CD14-positive monocyte (primary cell): ENCODE results near the gene DIAPH2. TPM values are rescaled to one million over a fixed set of nuclear protein-coding genes. Genes with fewer than 3 reads are reported as not detected.
"Not testable (repeated sequence)": the region's sequence is repeated elsewhere in the genome, so short reads cannot be mapped to it uniquely, and the experiment has no call there.

Source experiments
- DNase-seq, 3 donors: peaks; one replicate each; pipeline ENCODE4 v3.0.0-alpha.2; 2011 to 2022
- H2AFZ ChIP-seq: 2 replicates; pipeline ENCODE4 v1.6.0; 2012; ENCODE audit warnings: mild to moderate bottlenecking, low read depth, low read length, inconsistent platforms; ENCODE audit not compliant: insufficient read depth, poor library complexity, severe bottlenecking
- H3K27ac ChIP-seq, 2 donors: 1 replicate in 1 of 2; 2 replicates in 1 of 2; pipeline ENCODE4 v1.5.1; 2012 to 2013; ENCODE audit warnings: low read length in 2 of 2, control low read depth in 1 of 2, inconsistent platforms in 1 of 2, low read depth in 1 of 2, mild to moderate bottlenecking in 1 of 2
- H3K27me3 ChIP-seq, 2 donors: one replicate each; pipeline versions ENCODE4 v1.6.0 to v1.6.1; 2011 to 2013; ENCODE audit warnings: low read length in 2 of 2; ENCODE audit not compliant: control insufficient read depth in 2 of 2, insufficient read depth in 2 of 2
- H3K36me3 ChIP-seq, 2 donors: replicated peaks in 1 of 2; 1 replicate in 1 of 2; 2 replicates in 1 of 2; pipeline versions ENCODE4 v1.5.1 to v1.6.1; 2012 to 2013; ENCODE audit warnings: low read length in 2 of 2, control low read depth in 1 of 2, inconsistent platforms in 1 of 2, mild to moderate bottlenecking in 1 of 2; ENCODE audit not compliant: insufficient read depth in 2 of 2, control insufficient read depth in 1 of 2
- H3K4me1 ChIP-seq, 2 donors: 1 replicate in 1 of 2; 2 replicates in 1 of 2; pipeline versions ENCODE4 v1.5.1 to v1.6.1; 2012 to 2013; ENCODE audit warnings: low read length in 2 of 2, control low read depth in 1 of 2, inconsistent platforms in 1 of 2, mild to moderate bottlenecking in 1 of 2, moderate library complexity in 1 of 2; ENCODE audit not compliant: insufficient read depth in 2 of 2, control insufficient read depth in 1 of 2
- H3K4me2 ChIP-seq: replicated peaks from 2 replicates; pipeline ENCODE3; 2012; ENCODE audit warnings: low read length, moderate library complexity, mild to moderate bottlenecking; ENCODE audit not compliant: poor library complexity, severe bottlenecking; ENCODE audit errors: extremely low read depth
- H3K4me3 ChIP-seq, 3 experiments: fragments of 200-600 bp in 1 of 3; sonication (generic) in 1 of 3; replicated peaks in 1 of 3; 1 replicate in 2 of 3; 2 replicates in 1 of 3; pipeline ENCODE4 v1.5.1; 2011 to 2013; ENCODE audit warnings: low read length in 3 of 3, mild to moderate bottlenecking in 3 of 3, control low read depth in 2 of 3, low read depth in 2 of 3, inconsistent platforms in 1 of 3, moderate library complexity in 1 of 3
- H3K79me2 ChIP-seq: 2 replicates; pipeline ENCODE4 v1.6.0; 2012; ENCODE audit warnings: mild to moderate bottlenecking, control low read depth, inconsistent platforms, low read length, moderate library complexity; ENCODE audit not compliant: insufficient read depth
- H3K9ac ChIP-seq: 2 replicates; pipeline ENCODE4 v1.6.0; 2017; ENCODE audit warnings: low read length, mild to moderate bottlenecking; ENCODE audit not compliant: insufficient read depth, poor library complexity, severe bottlenecking
- H3K9me3 ChIP-seq, 2 donors: replicated peaks in 1 of 2; 1 replicate in 1 of 2; 2 replicates in 1 of 2; pipeline versions ENCODE4 v1.5.1 to v1.6.1; 2012 to 2013; ENCODE audit warnings: low read length in 2 of 2, control low read depth in 1 of 2; ENCODE audit not compliant: control insufficient read depth in 1 of 2, insufficient read depth in 1 of 2
- H4K20me1 ChIP-seq: 2 replicates; pipeline ENCODE4 v1.6.0; 2012; ENCODE audit warnings: mild to moderate bottlenecking, low read length, control low read depth, moderate library complexity; ENCODE audit not compliant: insufficient read depth
- H3K27ac Mint-ChIP-seq, 7 donors: one replicate each; pipeline ENCODE4 v1.8.0; 2020; ENCODE audit warnings: mild to moderate bottlenecking in 7 of 7, mixed read lengths in 7 of 7, moderate library complexity in 6 of 7, inconsistent platforms in 2 of 7
- H3K27me3 Mint-ChIP-seq, 3 donors: one replicate each; pipeline ENCODE4 v1.8.0; 2021 to 2022; ENCODE audit warnings: low read depth in 3 of 3, mild to moderate bottlenecking in 3 of 3, mixed read lengths in 3 of 3, moderate library complexity in 3 of 3, inconsistent platforms in 1 of 3
- H3K36me3 Mint-ChIP-seq, 2 donors: one replicate each; pipeline ENCODE4 v1.8.0; 2020; ENCODE audit warnings: mixed read lengths in 2 of 2, inconsistent platforms in 1 of 2, mild to moderate bottlenecking in 1 of 2
- H3K4me1 Mint-ChIP-seq: one replicate; pipeline ENCODE4 v1.8.0; 2020; ENCODE audit warnings: mild to moderate bottlenecking, mixed read lengths
- H3K4me3 Mint-ChIP-seq, 2 donors: one replicate each; pipeline ENCODE4 v1.8.0; 2020; ENCODE audit warnings: mild to moderate bottlenecking in 2 of 2, mixed read lengths in 2 of 2, moderate library complexity in 1 of 2
- H3K9me3 Mint-ChIP-seq, 7 donors: one replicate each; pipeline ENCODE4 v1.8.0; 2020 to 2022; ENCODE audit warnings: mixed read lengths in 7 of 7, mild to moderate bottlenecking in 6 of 7, moderate library complexity in 6 of 7, inconsistent platforms in 2 of 7
- WGBS: methylation state at CpG from one replicate; pipeline ENCODE4 v1.1.5; 2013; ENCODE audit warnings: missing lambda C conversion rate; ENCODE audit not compliant: insufficient coverage; 5-methylcytosine and 5-hydroxymethylcytosine counted together
- intact Hi-C, 2 donors: fragments of 100-400 bp; cut with micrococcal nuclease; formaldehyde crosslinking; loops; one replicate each; pipeline versions ENCODE4 v1.15.0 to v1.15.1; 2023
- polyA plus RNA-seq, 3 donors: library from polyadenylated mRNA; depleted of rRNA in 1 of 3; unstranded in 2 of 3; stranded (reverse) in 1 of 3; fragments of 300-500 nt in 2 of 3; fragments of >200 nt in 1 of 3; fragmentation: Illumina TruSeq in 2 of 3; gene quantifications; 1 replicate in 2 of 3; 2 replicates in 1 of 3; pipeline ENCODE4 v1.2.3, GENCODE V29; 2012 to 2021
- TF ChIP-seq, protein P1 (sequence below): fragments of 200-600 bp; IDR thresholded peaks from one replicate; pipeline ENCODE4 v1.8.0; 2022; ENCODE audit warnings: antibody characterized with exemption, mild to moderate bottlenecking

The DIAPH2 gene
- polyA plus RNA-seq, 3 donors, result 9.5 to 20.5 (median 11.4) TPM

DNA sequence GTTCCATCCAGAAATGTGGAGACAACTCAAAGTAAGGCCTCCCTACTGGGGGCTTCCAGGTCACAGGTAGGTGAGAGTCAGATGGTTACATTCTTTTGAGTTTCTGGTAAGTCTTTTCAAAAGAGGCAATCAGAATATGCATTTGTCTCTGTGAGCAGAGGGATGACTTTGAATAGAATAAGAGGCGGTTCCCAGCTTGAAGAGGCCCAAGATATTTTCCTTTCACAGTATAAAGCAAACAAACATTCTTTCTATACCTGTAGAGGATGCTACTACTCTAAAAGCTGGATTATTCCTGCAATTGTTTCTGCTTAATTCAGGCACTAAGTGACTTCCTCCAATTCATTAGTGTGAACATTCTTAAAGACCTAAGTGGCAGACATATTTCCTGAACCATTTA, 44.4 kb downstream of the DIAPH2 start:
- Mint-ChIP-seq H3K4me1 (peaks cover 23% of the 10 kb centered on the region), H3K27ac (peak overlapping the region in 2 of 7 donors; percentile 15 to 76), H3K36me3 (no peaks in the 10 kb centered on the region), H3K27me3 (peaks cover 0 to 6% (median 2%) of the 10 kb centered on the region in 3 donors), H3K9me3 (no peaks in the 10 kb centered on the region), H3K4me3 (no peak overlapping the region)
- TF ChIP-seq, protein P1, sequence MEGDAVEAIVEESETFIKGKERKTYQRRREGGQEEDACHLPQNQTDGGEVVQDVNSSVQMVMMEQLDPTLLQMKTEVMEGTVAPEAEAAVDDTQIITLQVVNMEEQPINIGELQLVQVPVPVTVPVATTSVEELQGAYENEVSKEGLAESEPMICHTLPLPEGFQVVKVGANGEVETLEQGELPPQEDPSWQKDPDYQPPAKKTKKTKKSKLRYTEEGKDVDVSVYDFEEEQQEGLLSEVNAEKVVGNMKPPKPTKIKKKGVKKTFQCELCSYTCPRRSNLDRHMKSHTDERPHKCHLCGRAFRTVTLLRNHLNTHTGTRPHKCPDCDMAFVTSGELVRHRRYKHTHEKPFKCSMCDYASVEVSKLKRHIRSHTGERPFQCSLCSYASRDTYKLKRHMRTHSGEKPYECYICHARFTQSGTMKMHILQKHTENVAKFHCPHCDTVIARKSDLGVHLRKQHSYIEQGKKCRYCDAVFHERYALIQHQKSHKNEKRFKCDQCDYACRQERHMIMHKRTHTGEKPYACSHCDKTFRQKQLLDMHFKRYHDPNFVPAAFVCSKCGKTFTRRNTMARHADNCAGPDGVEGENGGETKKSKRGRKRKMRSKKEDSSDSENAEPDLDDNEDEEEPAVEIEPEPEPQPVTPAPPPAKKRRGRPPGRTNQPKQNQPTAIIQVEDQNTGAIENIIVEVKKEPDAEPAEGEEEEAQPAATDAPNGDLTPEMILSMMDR, result no peak
- H3K4me1 ChIP-seq, result peaks cover 0 to 3% of the 10 kb centered on the region in 2 donors
- H3K4me2 ChIP-seq, result no peak overlapping the region
- intact Hi-C loops, result no loop called here
- no peak overlapping the region for H3K4me3 ChIP-seq
- no peak for DNase-seq
- H3K27ac ChIP-seq, result no peak overlapping the region
- H3K9me3 ChIP-seq, result no peaks in the 10 kb centered on the region
- no peaks in the 10 kb centered on the region for H3K27me3 ChIP-seq
- H2AFZ ChIP-seq, result no peak overlapping the region
- H4K20me1 ChIP-seq, result peaks cover 48% of the 10 kb centered on the region
- H3K79me2 ChIP-seq, result peaks cover 93% of the 10 kb centered on the region
- no peak overlapping the region for H3K9ac ChIP-seq
- no CpG with 5 or more reads among the region's 1 CpG for WGBS
- no peaks in the 10 kb centered on the region for H3K36me3 ChIP-seq

DNA sequence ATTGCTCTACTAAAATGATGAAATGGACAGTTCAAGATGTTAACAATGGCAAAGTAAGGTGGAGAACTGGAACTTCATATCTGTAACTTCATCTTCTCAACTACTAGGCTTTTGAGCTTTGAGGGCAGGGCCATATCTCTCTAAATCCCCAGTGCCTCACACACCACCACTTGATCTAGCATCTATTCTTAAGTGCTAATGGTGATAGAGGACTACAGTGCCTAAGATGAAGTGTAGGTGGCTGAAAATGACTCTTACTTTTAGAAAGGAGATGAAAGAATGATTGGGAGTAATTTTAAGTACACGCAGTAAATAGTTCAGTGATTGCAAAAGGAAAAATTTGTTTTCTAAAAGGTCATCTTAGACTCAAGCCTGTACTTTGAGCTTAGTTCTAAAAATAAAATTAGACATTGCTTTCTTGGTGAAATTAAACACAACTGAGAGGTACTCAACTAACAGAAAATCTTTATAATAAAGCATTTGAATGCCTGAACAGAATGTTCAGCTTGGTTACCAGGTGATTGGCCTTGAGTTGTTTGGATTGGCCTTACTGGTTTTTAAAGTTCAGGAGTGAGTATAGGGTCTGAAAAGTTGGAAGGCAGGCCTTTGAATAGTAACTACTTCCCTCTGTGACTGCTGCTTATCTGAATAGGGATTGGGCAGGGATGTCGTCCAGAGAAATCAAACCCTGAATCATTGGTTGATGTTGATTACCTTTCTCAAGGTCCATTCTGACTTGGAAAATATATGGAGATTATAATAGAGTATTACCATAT, 45.4 kb downstream of the DIAPH2 start:
- WGBS, result no CpG with 5 or more reads among the region's 2 CpGs
- Mint-ChIP-seq H3K27me3 (peaks cover 0 to 6% (median 2%) of the 10 kb centered on the region in 3 donors), H3K9me3 (no peaks in the 10 kb centered on the region), H3K4me3 (no peak overlapping the region), H3K36me3 (no peaks in the 10 kb centered on the region), H3K4me1 (peaks cover 23% of the 10 kb centered on the region), H3K27ac (peak overlapping the region in 1 of 7 donors; percentile 23)
- DNase-seq, result no peak
- no peak overlapping the region for H2AFZ ChIP-seq
- no peaks in the 10 kb centered on the region for H3K27me3 ChIP-seq
- peaks cover 90% of the 10 kb centered on the region for H3K79me2 ChIP-seq
- H3K4me2 ChIP-seq, result no peak overlapping the region
- peaks cover 57% of the 10 kb centered on the region for H4K20me1 ChIP-seq
- no peak overlapping the region for H3K27ac ChIP-seq
- TF ChIP-seq, protein P1, result no peak
- no peak overlapping the region for H3K4me3 ChIP-seq
- intact Hi-C loops, result no loop called here
- H3K36me3 ChIP-seq, result no peaks in the 10 kb centered on the region
- H3K9me3 ChIP-seq, result no peaks in the 10 kb centered on the region
- peaks cover 0 to 3% of the 10 kb centered on the region in 2 donors for H3K4me1 ChIP-seq
- H3K9ac ChIP-seq, result no peak overlapping the region

- DNase-seq, H3K36me3 ChIP-seq, H3K4me3 ChIP-seq, H3K27me3 Mint-ChIP-seq, H3K9ac ChIP-seq, H3K9me3 Mint-ChIP-seq, H3K9me3 ChIP-seq, H3K36me3 Mint-ChIP-seq, H3K4me1 ChIP-seq, H3K27me3 ChIP-seq, H2AFZ ChIP-seq, intact Hi-C loops, H3K4me2 ChIP-seq, H3K27ac ChIP-seq, H3K4me3 Mint-ChIP-seq: not testable (repeated sequence)
- peaks cover 51% of the 10 kb centered on the region for H4K20me1 ChIP-seq
- H3K79me2 ChIP-seq, result peaks cover 91% of the 10 kb centered on the region
- Mint-ChIP-seq H3K4me1 (peaks cover 23% of the 10 kb centered on the region), H3K27ac (peak overlapping the region in 1 of 7 donors; percentile 75)
- WGBS, result 90% methylated on average over 2 of the region's 3 CpGs
Observed at GRCh38 chrX:96731000-96731399, 46.4 kb downstream of the DIAPH2 start.
